Heart left ventricle (tissue), 13 donors: Measurements from ENCODE around the gene DAZ3.
"Not testable (repeated sequence)": the region's sequence is repeated elsewhere in the genome, so short reads cannot be mapped to it uniquely, and the experiment has no call there.

Source experiments
- CTCF ChIP-seq, 12 donors: fragments of 200-600 bp; sonication (generic) in 4 of 12; IDR thresholded peaks; one replicate each; pipeline versions ENCODE4 v1.5.0 to v1.8.0; 2018 to 2022; ENCODE audit warnings: antibody characterized with exemption in 12 of 12, mild to moderate bottlenecking in 5 of 12
- POLR2A ChIP-seq, 2 donors: fragments of 450-650 bp; IDR thresholded peaks; one replicate each; pipeline ENCODE4 v1.6.1; 2017; ENCODE audit warnings: antibody characterized with exemption in 2 of 2, mild to moderate bottlenecking in 2 of 2, moderate library complexity in 2 of 2
- donor health status: ischemic (EF 13 %, LVEDD 7.1; RV severe dilation, severe dysfunction).
- donor health status: DM: no; HTN: yes; CAD: no.
- donor health status: DM: no; HTN: no; CAD: no.
- donor health status: ischemic (EF 25% LVEDD 6.9; RV normal size, moderate dysfunction).
- donor health status: ischemic (EF 25% LVEDD 5.7; RV mildly dilated, moderate dysfunction).
- donor health status: ischemic (EF 35%, LVEDD 5.7; RV mildly dilated, moderate dysfunction).
- donor health status: nonischemic (EF 11% LVEDD 7.7; RV severe dilation, severe dysfunction).
- donor health status: DM: yes; HTN: yes; CAD: no.
- donor health status: PGD.
- donor health status: ischemic (EF 29% LVEDD 5.4; RV normal size, mild dysfunction).
- donor health status: nonischemic (EF 23%, LVEDD 6.1; RV moderate dilation, normal function).

- not testable (repeated sequence) for TF ChIP-seq CTCF, POLR2A (IDR thresholded peaks at IDR 0.05)
Measured at GRCh38 chrY:24825069-24825468, 11.9 kb upstream of the DAZ3 start.
